ENCODE data around the gene ALG9. TPM values are rescaled to one million over a fixed set of nuclear protein-coding genes. Genes with fewer than 3 reads are reported as not detected.

ALG9 gene
- total and polyA plus RNA-seq, 2 donors from 2014 or later, result 27.8 to 30.0 TPM

DNA sequence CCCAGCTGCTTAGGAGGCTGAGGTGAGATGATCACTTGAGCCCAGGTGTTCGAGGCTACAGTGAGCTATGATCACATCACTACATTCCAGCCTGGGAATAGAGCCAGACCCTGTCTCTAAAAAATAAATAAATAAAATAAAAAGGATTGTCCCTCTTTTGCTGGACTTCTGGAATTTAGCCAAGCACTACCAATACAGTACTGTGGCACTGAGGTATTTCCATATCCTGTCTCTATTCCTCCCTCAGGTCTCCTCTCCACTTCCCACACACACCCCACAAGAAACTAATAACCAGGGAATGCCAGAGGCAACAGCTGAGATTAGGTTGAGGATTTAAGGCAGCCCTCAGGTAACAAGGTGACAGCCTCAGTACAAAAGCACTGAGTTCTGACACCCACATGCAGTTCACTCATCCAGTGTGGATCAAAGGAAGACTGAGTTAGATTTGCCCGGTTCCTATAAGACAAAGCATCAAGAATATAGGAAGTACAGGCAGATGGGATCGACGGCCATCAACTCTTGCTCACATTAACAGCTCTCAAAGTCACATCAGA lies 100.7 kb downstream of the ALG9 start:
- Histone ChIP-seq H3K36me3 (ENCODE audit: control insufficient read depth in 2 of 3, insufficient read depth in 3 of 3, low read length in 3 of 3) (no peaks in the 10 kb centered on the region), H3K4me3 (ENCODE audit: low read length in 3 of 3) (no peak overlapping the region), H3K27ac (ENCODE audit: low read depth in 2 of 2, low read length in 2 of 2) (no peak overlapping the region), H3K9ac (ENCODE audit: low read length in 3 of 3) (no peak overlapping the region), H3K9me3 (ENCODE audit: control insufficient read depth in 2 of 3, insufficient read depth in 1 of 3, low read length in 3 of 3) (no peaks in the 10 kb centered on the region), H3K4me1 (ENCODE audit: control insufficient read depth in 2 of 3, insufficient read depth in 2 of 3, low read depth in 1 of 3, low read length in 3 of 3) (peaks cover 0 to 17% (median 4%) of the 10 kb centered on the region in 3 donors), H3K27me3 (ENCODE audit: control insufficient read depth, insufficient read depth, low read length) (no peaks in the 10 kb centered on the region)
- TF ChIP-seq, protein P1, sequence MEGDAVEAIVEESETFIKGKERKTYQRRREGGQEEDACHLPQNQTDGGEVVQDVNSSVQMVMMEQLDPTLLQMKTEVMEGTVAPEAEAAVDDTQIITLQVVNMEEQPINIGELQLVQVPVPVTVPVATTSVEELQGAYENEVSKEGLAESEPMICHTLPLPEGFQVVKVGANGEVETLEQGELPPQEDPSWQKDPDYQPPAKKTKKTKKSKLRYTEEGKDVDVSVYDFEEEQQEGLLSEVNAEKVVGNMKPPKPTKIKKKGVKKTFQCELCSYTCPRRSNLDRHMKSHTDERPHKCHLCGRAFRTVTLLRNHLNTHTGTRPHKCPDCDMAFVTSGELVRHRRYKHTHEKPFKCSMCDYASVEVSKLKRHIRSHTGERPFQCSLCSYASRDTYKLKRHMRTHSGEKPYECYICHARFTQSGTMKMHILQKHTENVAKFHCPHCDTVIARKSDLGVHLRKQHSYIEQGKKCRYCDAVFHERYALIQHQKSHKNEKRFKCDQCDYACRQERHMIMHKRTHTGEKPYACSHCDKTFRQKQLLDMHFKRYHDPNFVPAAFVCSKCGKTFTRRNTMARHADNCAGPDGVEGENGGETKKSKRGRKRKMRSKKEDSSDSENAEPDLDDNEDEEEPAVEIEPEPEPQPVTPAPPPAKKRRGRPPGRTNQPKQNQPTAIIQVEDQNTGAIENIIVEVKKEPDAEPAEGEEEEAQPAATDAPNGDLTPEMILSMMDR (IDR thresholded peaks at IDR 0.05; ENCODE audit: borderline replicate concordance, extremely low read depth, insufficient read depth), result no peak
- no peak for FAIRE-seq
- DNase-seq, result peak in 1 of 5 donors; percentile 10
- intact Hi-C loops (cut with DNase I), result no loop called here

DNA sequence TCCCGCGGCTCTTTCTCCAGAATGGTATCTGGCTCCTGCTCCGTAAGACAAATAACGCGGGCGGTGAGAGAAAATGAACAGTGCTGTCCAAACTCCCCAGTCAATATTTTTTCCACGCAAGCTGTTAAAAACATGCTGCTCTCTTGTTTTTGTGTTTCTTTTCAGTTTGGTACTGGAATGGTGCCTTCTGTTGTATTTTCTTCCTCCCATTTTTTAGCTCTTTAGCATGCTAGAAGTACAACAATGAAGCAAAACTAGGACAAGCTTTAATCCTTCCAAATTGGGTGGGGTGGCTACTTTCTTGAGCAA lies 104.6 kb downstream of the ALG9 start:
- Histone ChIP-seq H3K9me3 (ENCODE audit: control insufficient read depth in 2 of 3, insufficient read depth in 1 of 3, low read length in 3 of 3) (no peaks in the 10 kb centered on the region), H3K36me3 (ENCODE audit: control insufficient read depth in 2 of 3, insufficient read depth in 3 of 3, low read length in 3 of 3) (peaks cover 3 to 5% (median 4%) of the 10 kb centered on the region in 3 donors), H3K9ac (ENCODE audit: low read length in 3 of 3) (peak overlapping the region; percentile 77 to 98 (median 88)), H3K27me3 (ENCODE audit: control insufficient read depth, insufficient read depth, low read length) (no peaks in the 10 kb centered on the region), H3K4me1 (ENCODE audit: control insufficient read depth in 2 of 3, insufficient read depth in 2 of 3, low read depth in 1 of 3, low read length in 3 of 3) (peaks cover 4 to 18% (median 6%) of the 10 kb centered on the region in 3 donors), H3K4me3 (ENCODE audit: low read length in 3 of 3) (peak overlapping the region; percentile 82 to 93 (median 85)), H3K27ac (ENCODE audit: low read depth in 2 of 2, low read length in 2 of 2) (peak overlapping the region; percentile 94 to 98)
- no peak for FAIRE-seq
- DNase-seq, result no peak
- TF ChIP-seq, protein P1 (IDR thresholded peaks at IDR 0.05; ENCODE audit: borderline replicate concordance, extremely low read depth, insufficient read depth), result no peak
- intact Hi-C loops (cut with DNase I), result no loop called here

DNA sequence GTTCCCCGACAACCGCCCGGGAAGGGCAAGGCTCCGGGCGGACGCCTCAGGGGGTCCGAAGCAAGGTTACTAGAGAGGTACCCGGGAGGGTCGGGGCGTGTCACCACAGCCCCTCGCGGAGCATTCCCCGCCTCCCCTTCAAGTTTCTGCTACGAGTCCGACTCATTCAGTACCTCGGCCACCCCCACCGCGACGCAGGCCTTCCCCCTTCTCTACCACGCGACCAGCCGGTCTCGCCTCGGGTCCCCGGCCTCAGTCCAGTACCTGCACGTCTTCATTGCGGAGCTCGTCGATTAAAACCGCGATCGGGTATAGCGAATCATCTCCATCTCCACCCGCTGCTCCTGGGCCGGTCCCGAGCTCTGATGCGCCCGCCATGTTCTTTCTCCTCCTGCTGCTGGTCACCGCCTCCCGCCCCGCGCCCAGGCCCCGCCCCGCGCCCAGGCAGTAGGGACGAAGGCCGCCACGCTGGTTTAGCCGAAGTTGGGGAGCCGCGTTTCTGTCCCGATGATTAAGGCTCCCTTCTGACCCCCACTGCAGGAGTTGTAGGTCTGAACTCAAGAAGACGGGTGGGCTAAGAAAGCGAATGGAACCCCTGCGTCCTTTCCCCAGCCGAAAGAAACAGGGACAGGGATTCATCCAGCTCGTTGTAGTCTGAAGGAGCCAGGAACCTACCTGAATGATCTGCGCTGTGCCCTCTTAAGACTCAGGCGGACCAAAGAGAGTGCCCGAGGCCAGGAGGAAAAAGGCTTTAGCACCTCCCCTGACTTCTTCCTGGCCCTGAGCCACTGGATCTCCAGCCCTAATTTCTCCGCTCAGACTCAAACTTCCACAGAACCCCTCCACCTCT lies 105.2 kb downstream of the ALG9 start, which contains the start of gene PPP2R1B:
Gene PPP2R1B, minus strand, starts transcription at position 406 of the 850 bp plus-strand sequence. Its CDS starts 28 bp downstream, at position 378.
- no peaks in the 10 kb centered on the region for H3K27me3 ChIP-seq (ENCODE audit: control insufficient read depth, insufficient read depth, low read length)
- peak; percentile 83 to 95 (median 91) for DNase-seq
- peak within 1 kb of the TSS; percentile 94 to 98 for H3K27ac ChIP-seq (ENCODE audit: low read depth in 2 of 2, low read length in 2 of 2)
- TF ChIP-seq, protein P1 (IDR thresholded peaks at IDR 0.05; ENCODE audit: borderline replicate concordance, extremely low read depth, insufficient read depth), result no peak
- H3K4me3 ChIP-seq (ENCODE audit: low read length in 3 of 3), result peak within 1 kb of the TSS; percentile 85 to 93 (median 92)
- H3K36me3 ChIP-seq (ENCODE audit: control insufficient read depth in 2 of 3, insufficient read depth in 3 of 3, low read length in 3 of 3), result peaks cover 3 to 7% (median 5%) of the 10 kb centered on the region in 3 donors
- H3K4me1 ChIP-seq (ENCODE audit: control insufficient read depth in 2 of 3, insufficient read depth in 2 of 3, low read depth in 1 of 3, low read length in 3 of 3), result peaks cover 4 to 18% (median 6%) of the 10 kb centered on the region in 3 donors
- no peaks in the 10 kb centered on the region for H3K9me3 ChIP-seq (ENCODE audit: control insufficient read depth in 2 of 3, insufficient read depth in 1 of 3, low read length in 3 of 3)
- intact Hi-C loops (cut with DNase I), result no loop called here
- H3K9ac ChIP-seq (ENCODE audit: low read length in 3 of 3), result peak within 1 kb of the TSS; percentile 77 to 98 (median 89)
- no peak for FAIRE-seq

All from kidney (tissue), 14 donors.